Measurements from ENCODE around the gene NUP93.
A peak's percentile ranks its signal among the peaks of the same experiment; 100 is the strongest.

NUP93 gene

GRCh38 chr16:56729735-56730662 lies at the start of gene NUP93:
Gene NUP93, plus strand, starts transcription at chr16:56730129. Its CDS starts 18,119 bp downstream, at chr16:56748248.
- peak; percentile 14 for DNase-seq

- peak; percentile 32 for DNase-seq
Observed at GRCh38 chr16:56681939-56682702, 47.8 kb upstream of the NUP93 start, which contains the start of gene MT1X. Gene MT1X, plus strand, starts transcription at chr16:56682470. Its CDS starts 71 bp downstream, at chr16:56682541.

GRCh38 chr16:56682703-56683397 lies 47.1 kb upstream of the NUP93 start:
- no peak for DNase-seq

- no peak for DNase-seq
Observed at GRCh38 chr16:56683424-56684172, 46.3 kb upstream of the NUP93 start.

- no peak for DNase-seq
Observed at GRCh38 chr16:56684256-56684925, 45.5 kb upstream of the NUP93 start.

GRCh38 chr16:56684926-56685590 lies 44.9 kb upstream of the NUP93 start:
- no peak for DNase-seq

- DNase-seq: no peak
Observed at GRCh38 chr16:56686758-56687157, 43.2 kb upstream of the NUP93 start.

- DNase-seq: no peak
Observed at GRCh38 chr16:56688762-56689161, 41.2 kb upstream of the NUP93 start.

GRCh38 chr16:56689171-56689570 lies 40.8 kb upstream of the NUP93 start:
- no peak for DNase-seq

GRCh38 chr16:56690420-56691122 lies 39.4 kb upstream of the NUP93 start:
- DNase-seq: no peak

GRCh38 chr16:56691885-56692284 lies 38.0 kb upstream of the NUP93 start:
- DNase-seq: no peak

GRCh38 chr16:56695246-56695645 lies 34.7 kb upstream of the NUP93 start:
- DNase-seq: no peak

GRCh38 chr16:56697456-56698155 lies 32.3 kb upstream of the NUP93 start:
- DNase-seq: no peak

- DNase-seq: no peak
Observed at GRCh38 chr16:56700195-56700594, 29.7 kb upstream of the NUP93 start.

GRCh38 chr16:56700631-56701030 lies 29.3 kb upstream of the NUP93 start:
- DNase-seq: no peak

- DNase-seq: no peak
Observed at GRCh38 chr16:56701534-56701933, 28.4 kb upstream of the NUP93 start.

GRCh38 chr16:56702836-56703235 lies 27.1 kb upstream of the NUP93 start:
- no peak for DNase-seq

GRCh38 chr16:56708525-56709442 lies 21.1 kb upstream of the NUP93 start:
- no peak for DNase-seq

All from SIG-M5 (cell line).